Measurements from ENCODE around the gene CMC1.

GRCh38 chr3:28210968-28211713 lies 30.3 kb upstream of the CMC1 start:
- no peak for TF ChIP-seq POLR2A (IDR thresholded peaks at IDR 0.05)
- no peak for TF ChIP-seq CTCF (IDR thresholded peaks at IDR 0.05)
